Measurements from ENCODE around the gene MYOZ1. TPM values are rescaled to one million over a fixed set of nuclear protein-coding genes. Genes with fewer than 3 reads are reported as not detected.
A peak's percentile ranks its signal among the peaks of the same experiment; 100 is the strongest.
"Not testable (repeated sequence)": the region's sequence is repeated elsewhere in the genome, so short reads cannot be mapped to it uniquely, and the experiment has no call there.

Gene MYOZ1
- total and polyA plus RNA-seq, 11 donors, result 0.23 to 2.5 (median 0.74) TPM; not detected in 1

DNA sequence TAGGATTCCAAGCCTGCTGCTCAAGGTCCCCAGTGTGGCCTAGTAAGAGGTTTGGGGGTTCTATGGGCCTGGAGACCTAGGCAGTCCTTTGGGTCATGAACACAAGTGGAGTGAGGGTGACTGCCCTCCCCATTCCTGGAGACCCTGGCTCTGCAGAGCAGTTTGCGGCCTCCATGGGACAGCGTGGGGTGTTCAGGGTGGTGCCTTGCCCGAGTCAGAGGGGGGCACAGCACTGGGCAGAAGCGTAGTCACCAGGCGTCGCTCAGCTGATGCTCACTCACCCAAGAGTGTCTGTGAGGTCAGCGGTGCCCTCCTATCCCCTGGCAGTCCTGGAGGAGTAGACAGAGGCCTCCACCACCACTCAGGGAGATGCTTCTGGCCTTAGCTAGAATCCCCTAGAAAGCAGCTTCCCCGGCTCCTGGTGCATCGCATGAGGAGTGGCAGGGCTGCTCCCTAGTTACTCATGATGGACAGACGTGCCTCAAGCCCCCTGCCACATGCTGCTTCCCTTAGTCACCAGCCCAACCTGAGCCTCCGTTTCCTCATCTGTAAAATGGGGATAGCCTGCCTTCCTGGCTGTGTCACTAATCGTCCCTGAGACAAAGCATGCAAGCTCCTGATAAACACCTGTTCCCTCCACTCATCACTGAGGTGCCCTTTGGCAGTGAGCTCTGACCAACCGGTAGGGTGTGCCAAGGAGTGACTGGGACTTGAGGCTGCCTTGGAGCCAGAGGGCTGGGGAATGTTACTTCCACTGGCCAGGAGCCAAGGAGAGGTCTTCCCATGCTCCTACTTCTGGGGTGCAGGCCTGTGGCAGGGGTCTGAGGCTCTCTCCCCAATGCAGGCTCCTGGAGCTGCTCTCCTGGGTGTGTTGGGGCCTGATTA lies 23.1 kb upstream of the MYOZ1 start:
- DNase-seq, result peak in 2 of 5 donors; percentile 29 to 44
- WGBS, 4 donors, result 60 to 83% (median 69%) methylated on average over 2 to 13 of the region's 13 CpGs
- intact Hi-C loops (cut with DNase I), result not testable (repeated sequence)

DNA sequence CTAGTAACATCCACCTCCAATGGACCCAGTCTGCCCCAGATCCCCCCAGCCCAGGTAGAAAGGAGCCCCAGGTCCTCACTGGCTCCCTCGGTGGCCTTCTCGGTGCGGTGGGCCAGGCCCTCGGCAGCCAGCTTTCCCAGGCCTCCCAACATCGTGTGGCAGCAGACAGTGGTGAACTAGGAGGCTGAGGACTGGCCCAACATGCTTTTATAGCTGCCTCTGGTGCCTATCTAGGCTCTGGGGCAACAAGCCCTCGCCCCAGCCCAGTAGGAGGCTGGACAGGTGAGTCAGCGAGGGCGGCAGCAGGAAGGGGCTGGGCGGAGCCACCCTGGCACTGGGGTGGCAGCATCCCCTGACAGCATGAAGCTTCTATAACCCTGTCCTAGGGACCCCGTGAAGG lies 22.3 kb upstream of the MYOZ1 start:
- H3K9me3 ChIP-seq; intact Hi-C loops (cut with DNase I); H3K36me3 ChIP-seq; DNase-seq; ATAC-seq; H3K27ac ChIP-seq; H3K27me3 ChIP-seq; H3K4me3 ChIP-seq: not testable (repeated sequence)
- 81 to 85% (median 84%) methylated on average over 8 to 10 of the region's 10 CpGs for WGBS, 4 donors
- H3K4me1 ChIP-seq, result peaks cover 0 to 19% (median 8%) of the 10 kb centered on the region in 12 donors

More for the DNA sequence above, 23.1 kb upstream of the MYOZ1 start:
- not testable (repeated sequence) for H3K9me3 ChIP-seq, H3K27me3 ChIP-seq, H3K27ac ChIP-seq, H3K4me3 ChIP-seq, H3K36me3 ChIP-seq, ATAC-seq
- peaks cover 0 to 13% (median 6%) of the 10 kb centered on the region in 12 donors for H3K4me1 ChIP-seq

DNA sequence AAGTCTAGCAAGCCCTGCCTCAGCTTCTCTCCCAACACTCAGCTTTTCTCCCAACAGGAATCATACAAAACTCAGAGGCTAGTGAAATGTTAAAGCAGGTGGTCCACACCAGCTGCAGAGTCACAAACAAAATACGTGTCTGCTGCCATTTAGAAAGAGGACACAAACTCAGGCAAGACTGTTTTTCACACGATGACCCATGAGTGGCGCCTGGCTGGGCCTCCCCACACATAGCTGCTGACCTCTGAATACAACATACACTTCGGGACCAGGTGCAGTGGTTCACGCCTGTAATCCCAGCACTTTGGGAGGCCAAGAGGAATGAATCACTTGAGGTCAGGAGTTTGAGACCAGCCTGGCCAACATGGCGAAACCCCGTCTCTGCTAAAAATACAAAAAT lies 21.4 kb upstream of the MYOZ1 start:
- WGBS, 4 donors, result 80 to 91% (median 89%) methylated on average over 7 of the region's 7 CpGs
- H3K4me3 ChIP-seq; H3K27me3 ChIP-seq; ATAC-seq; H3K36me3 ChIP-seq; H3K9me3 ChIP-seq; DNase-seq; H3K27ac ChIP-seq; intact Hi-C loops (cut with DNase I): not testable (repeated sequence)
- peaks cover 0 to 19% (median 8%) of the 10 kb centered on the region in 12 donors for H3K4me1 ChIP-seq

DNA sequence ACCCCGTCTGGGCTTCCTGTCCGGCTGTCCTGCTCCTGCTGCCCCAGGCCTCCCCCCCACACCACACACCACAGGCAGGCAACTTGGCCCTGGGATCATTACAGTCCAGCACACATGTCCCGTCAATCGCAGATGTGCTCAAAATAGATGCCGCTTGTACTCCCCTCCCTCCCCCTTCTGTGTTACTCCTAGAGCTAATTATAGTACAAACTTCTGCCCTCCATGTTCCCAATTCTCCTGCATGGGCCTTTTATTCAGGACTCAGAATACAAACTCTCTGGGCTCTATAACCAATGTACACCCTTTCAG lies 14.7 kb upstream of the MYOZ1 start, which contains the start of gene SYNPO2L:
SYNPO2L (minus strand) TSS at position 40 of the 309 bp plus-strand sequence. CDS start 107 bp downstream, outside the sequence.
- ATAC-seq, result peak; percentile 80 to 86 (median 82)

DNA sequence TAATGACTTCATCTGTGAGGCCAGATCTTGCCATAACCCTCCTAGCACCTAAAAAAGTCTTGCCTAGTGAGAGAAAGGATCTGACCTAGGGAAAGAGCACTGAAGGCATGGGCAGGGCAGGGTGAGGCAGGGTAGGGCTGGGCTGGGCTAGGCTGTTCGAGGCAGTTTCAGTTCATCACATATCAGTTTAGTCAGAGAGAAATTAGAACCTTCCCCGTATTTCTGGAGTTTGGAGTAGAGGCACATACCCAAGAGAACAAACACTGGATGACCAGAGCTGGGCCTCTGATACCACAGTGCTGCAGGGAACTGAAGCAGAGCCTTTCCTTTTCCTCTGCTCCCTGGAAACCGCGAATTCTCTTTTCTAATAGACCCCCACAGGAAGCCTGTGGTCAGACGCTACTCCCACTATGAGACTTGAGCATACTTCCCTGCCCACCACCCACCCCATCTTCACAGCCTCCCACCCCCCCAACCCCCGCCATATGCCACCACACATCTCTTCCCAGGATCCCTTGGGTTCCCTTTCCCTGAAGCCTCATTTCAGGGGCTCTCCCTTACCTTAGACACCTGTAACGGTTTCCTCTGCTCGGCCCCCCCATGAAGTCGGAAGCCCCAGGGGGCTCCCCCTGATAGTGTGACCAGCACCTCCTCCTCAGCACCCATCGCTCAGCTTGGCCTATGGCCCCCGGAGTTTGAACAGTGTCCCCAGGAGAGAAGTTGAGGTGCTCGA lies 14.1 kb upstream of the MYOZ1 start:
- Histone ChIP-seq H3K4me1 (peaks cover 0 to 58% (median 17%) of the 10 kb centered on the region in 12 donors), H3K27ac (peak overlapping the region; percentile 72 to 99 (median 92)), H3K9me3 (no peaks in the 10 kb centered on the region), H3K4me3 (peak overlapping the region; percentile 23 to 70 (median 54)), H3K36me3 (peaks cover 0 to 5% (median 0%) of the 10 kb centered on the region in 9 donors), H3K27me3 (no peaks in the 10 kb centered on the region)
- DNase-seq (no peak), ATAC-seq (peak in 2 of 4 donors; percentile 1 to 7)
- intact Hi-C loops (cut with DNase I), result loop anchor here in 2 of 10 donors (10.0 kb wide), 2 partner anchors 79 to 89 kb away; partner anchors contain the start of gene SEC24C (in 1 of the 2)
- no peak for TF ChIP-seq POLR2A (IDR thresholded peaks at IDR 0.05)
- TF ChIP-seq, protein P1, sequence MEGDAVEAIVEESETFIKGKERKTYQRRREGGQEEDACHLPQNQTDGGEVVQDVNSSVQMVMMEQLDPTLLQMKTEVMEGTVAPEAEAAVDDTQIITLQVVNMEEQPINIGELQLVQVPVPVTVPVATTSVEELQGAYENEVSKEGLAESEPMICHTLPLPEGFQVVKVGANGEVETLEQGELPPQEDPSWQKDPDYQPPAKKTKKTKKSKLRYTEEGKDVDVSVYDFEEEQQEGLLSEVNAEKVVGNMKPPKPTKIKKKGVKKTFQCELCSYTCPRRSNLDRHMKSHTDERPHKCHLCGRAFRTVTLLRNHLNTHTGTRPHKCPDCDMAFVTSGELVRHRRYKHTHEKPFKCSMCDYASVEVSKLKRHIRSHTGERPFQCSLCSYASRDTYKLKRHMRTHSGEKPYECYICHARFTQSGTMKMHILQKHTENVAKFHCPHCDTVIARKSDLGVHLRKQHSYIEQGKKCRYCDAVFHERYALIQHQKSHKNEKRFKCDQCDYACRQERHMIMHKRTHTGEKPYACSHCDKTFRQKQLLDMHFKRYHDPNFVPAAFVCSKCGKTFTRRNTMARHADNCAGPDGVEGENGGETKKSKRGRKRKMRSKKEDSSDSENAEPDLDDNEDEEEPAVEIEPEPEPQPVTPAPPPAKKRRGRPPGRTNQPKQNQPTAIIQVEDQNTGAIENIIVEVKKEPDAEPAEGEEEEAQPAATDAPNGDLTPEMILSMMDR (IDR thresholded peaks at IDR 0.05), result no peak
- WGBS, 4 donors, result 24 to 52% (median 31%) methylated on average over 12 of the region's 12 CpGs

More for the DNA sequence above, 14.7 kb upstream of the MYOZ1 start, which contains the start of gene SYNPO2L:
- Histone ChIP-seq H3K27ac (peak within 1 kb of the TSS; percentile 72 to 99 (median 92)), H3K36me3 (peaks cover 0 to 5% (median 0%) of the 10 kb centered on the region in 9 donors), H3K4me3 (peak within 1 kb of the TSS; percentile 23 to 70 (median 54)), H3K9me3 (no peaks in the 10 kb centered on the region), H3K27me3 (no peaks in the 10 kb centered on the region), H3K4me1 (peaks cover 0 to 60% (median 17%) of the 10 kb centered on the region in 12 donors)
- intact Hi-C loops (cut with DNase I), result loop anchor here in 2 of 10 donors (10.0 kb wide), 2 partner anchors 79 to 89 kb away; partner anchors contain the start of gene SEC24C (in 1 of the 2)
- peak in 4 of 5 donors; percentile 73 to 85 (median 82) for DNase-seq
- WGBS, 4 donors, result 24 to 40% (median 32%) methylated on average over 5 of the region's 5 CpGs
- TF ChIP-seq POLR2A (IDR thresholded peaks at IDR 0.05), result peak; percentile 80 to 84
- TF ChIP-seq, protein P1 (IDR thresholded peaks at IDR 0.05), result no peak
